Esophagus muscularis mucosa (tissue), 4 donors: ENCODE data around the gene NCKAP5. TPM values are rescaled to one million over a fixed set of nuclear protein-coding genes. Genes with fewer than 3 reads are reported as not detected.

Source experiments
- DNase-seq: peaks from one replicate; pipeline ENCODE4 v3.0.0-alpha.2; 2017; ENCODE audit errors: extremely low spot score
- H3K27ac ChIP-seq, 4 donors: fragments of 200-600 bp; sonication (generic); replicated peaks in 1 of 4; 1 replicate in 3 of 4; 2 replicates in 1 of 4; pipeline ENCODE4 v1.5.1; 2016 to 2019; ENCODE audit warnings: mild to moderate bottlenecking in 1 of 4
- H3K27me3 ChIP-seq, 4 donors: fragments of 200-600 bp; sonication (generic); one replicate each; pipeline versions ENCODE4 v1.5.1 to v1.6.0; 2016 to 2019
- H3K36me3 ChIP-seq, 4 donors: fragments of 200-600 bp; sonication (generic); one replicate each; pipeline ENCODE4 v1.5.1; 2016 to 2019
- H3K4me1 ChIP-seq, 4 donors: fragments of 200-600 bp; sonication (generic); one replicate each; pipeline ENCODE4 v1.5.1; 2016 to 2019
- H3K4me3 ChIP-seq, 4 donors: fragments of 200-600 bp; sonication (generic); 1 replicate in 2 of 4; 2 replicates in 2 of 4; pipeline ENCODE4 v1.5.1; 2016 to 2019; ENCODE audit warnings: mild to moderate bottlenecking in 4 of 4, moderate library complexity in 1 of 4
- H3K9me3 ChIP-seq, 4 donors: fragments of 200-600 bp; sonication (generic); 1 replicate in 3 of 4; 2 replicates in 1 of 4; pipeline ENCODE4 v1.5.1; 2016 to 2019
- CTCF ChIP-seq, 3 experiments: fragments of 200-600 bp in 2 of 3; fragments of 450-650 bp in 1 of 3; sonication (generic) in 2 of 3; IDR thresholded peaks; one replicate each; pipeline ENCODE4 v1.5.1; 2017 to 2019; ENCODE audit warnings: antibody characterized with exemption in 3 of 3, mild to moderate bottlenecking in 2 of 3, moderate library complexity in 1 of 3
- EP300 ChIP-seq: sonication (generic); formaldehyde crosslinking; IDR thresholded peaks from one replicate; pipeline ENCODE4 v1.6.1; 2017; ENCODE audit warnings: antibody characterized with exemption
- POLR2A ChIP-seq: fragments of 450-650 bp; IDR thresholded peaks from one replicate; pipeline ENCODE4 v1.6.1; 2017; ENCODE audit warnings: antibody characterized with exemption, moderate library complexity, mild to moderate bottlenecking, low read depth
- POLR2AphosphoS5 ChIP-seq, 2 donors: sonication (generic); formaldehyde crosslinking; IDR thresholded peaks; one replicate each; pipeline ENCODE4 v1.6.1; 2017; ENCODE audit warnings: antibody characterized with exemption in 2 of 2
- WGBS: methylation state at CpG from one replicate; pipeline ENCODE4 v1.1.5; 2018; 5-methylcytosine and 5-hydroxymethylcytosine counted together
- intact Hi-C: fragments of 100-400 bp; cut with DNase I; formaldehyde crosslinking; loops from one replicate; pipeline ENCODE4 v1.15.1; 2023
- total RNA-seq, 4 donors: library from RNA; depleted of rRNA; stranded (reverse); fragments of >200 nt; gene quantifications; one replicate each; pipeline versions ENCODE4 v1.1.0 to v1.2.1, GENCODE V29; 2016

NCKAP5 gene
- total RNA-seq, 4 donors from 2014 or later = 0.33 to 1.8 (median 1.0) TPM

GRCh38 chr2:132816234-132816633, 752.0 kb downstream of the NCKAP5 start:
- intact Hi-C loops = no loop called here
- H3K36me3 ChIP-seq = no peaks in the 10 kb centered on the region
- TF ChIP-seq POLR2AphosphoS5 (IDR thresholded peaks at IDR 0.05) = no peak
- no peak for TF ChIP-seq CTCF (IDR thresholded peaks at IDR 0.05)
- no peak for TF ChIP-seq EP300
- TF ChIP-seq POLR2A = no peak
- 94% methylated on average over 7 of the region's 7 CpGs for WGBS
- DNase-seq = no peak
- H3K27ac ChIP-seq = no peak overlapping the region
- H3K4me3 ChIP-seq = no peak overlapping the region
- H3K9me3 ChIP-seq = no peaks in the 10 kb centered on the region
- H3K4me1 ChIP-seq = no peaks in the 10 kb centered on the region
- H3K27me3 ChIP-seq = no peaks in the 10 kb centered on the region

- H3K4me1 ChIP-seq = no peaks in the 10 kb centered on the region
- H3K4me3 ChIP-seq = no peak overlapping the region
- 77% methylated on average over 2 of the region's 2 CpGs for WGBS
- no peaks in the 10 kb centered on the region for H3K9me3 ChIP-seq
- no peak for DNase-seq
- intact Hi-C loops = no loop called here
- no peaks in the 10 kb centered on the region for H3K27me3 ChIP-seq
- no peaks in the 10 kb centered on the region for H3K36me3 ChIP-seq
- no peak overlapping the region for H3K27ac ChIP-seq
- TF ChIP-seq CTCF (IDR thresholded peaks at IDR 0.05) (no peak), EP300 (no peak), POLR2A (no peak), POLR2AphosphoS5 (IDR thresholded peaks at IDR 0.05) (no peak)
Measured at GRCh38 chr2:132815516-132815915, 752.7 kb downstream of the NCKAP5 start.

GRCh38 chr2:132814651-132815050, 753.6 kb downstream of the NCKAP5 start:
- intact Hi-C loops = no loop called here
- Histone ChIP-seq H3K27me3 (no peaks in the 10 kb centered on the region), H3K9me3 (no peaks in the 10 kb centered on the region), H3K36me3 (no peaks in the 10 kb centered on the region), H3K4me1 (no peaks in the 10 kb centered on the region), H3K4me3 (no peak overlapping the region), H3K27ac (no peak overlapping the region)
- 89% methylated on average over 3 of the region's 3 CpGs for WGBS
- no peak for DNase-seq
- TF ChIP-seq POLR2A = no peak
- no peak for TF ChIP-seq EP300
- no peak for TF ChIP-seq CTCF (IDR thresholded peaks at IDR 0.05)
- no peak for TF ChIP-seq POLR2AphosphoS5 (IDR thresholded peaks at IDR 0.05)

- intact Hi-C loops = no loop called here
- DNase-seq = no peak
- 82% methylated on average over 2 of the region's 2 CpGs for WGBS
Measured at GRCh38 chr2:132813422-132813821, 754.8 kb downstream of the NCKAP5 start.

More at GRCh38 chr2:132813422-132813821, 754.8 kb downstream of the NCKAP5 start:
- Histone ChIP-seq H3K9me3 (peaks cover 0 to 3% (median 0%) of the 10 kb centered on the region in 4 donors), H3K27ac (no peak overlapping the region), H3K4me3 (no peak overlapping the region), H3K36me3 (no peaks in the 10 kb centered on the region), H3K4me1 (no peaks in the 10 kb centered on the region), H3K27me3 (no peaks in the 10 kb centered on the region)
- TF ChIP-seq POLR2AphosphoS5 (IDR thresholded peaks at IDR 0.05) (no peak), POLR2A (no peak), CTCF (IDR thresholded peaks at IDR 0.05) (no peak), EP300 (no peak)
